Measurements from ENCODE around the gene RNF103. TPM values are rescaled to one million over a fixed set of nuclear protein-coding genes. Genes with fewer than 3 reads are reported as not detected.

RNF103 gene
- total RNA-seq, 6 experiments from 2014 or later, result 11.3 to 18.5 (median 13.1) TPM

GRCh38 chr2:86608832-86609410, 14.7 kb downstream of the RNF103 start:
- no peak for TF ChIP-seq CTCF (IDR thresholded peaks at IDR 0.05)
- Mint-ChIP-seq H3K36me3 (ENCODE audit: low read depth) (peaks cover 38% of the 10 kb centered on the region), H3K9me3 (no peaks in the 10 kb centered on the region), H3K27me3 (ENCODE audit: insufficient read depth) (no peaks in the 10 kb centered on the region; the same call in 1 of the 2 replicates), H3K4me1 (ENCODE audit: low read depth) (no peaks in the 10 kb centered on the region), H3K27ac (no peak overlapping the region), H3K4me3 (no peak overlapping the region)
- DNase-seq, result no peak

GRCh38 chr2:86603905-86604304, 19.8 kb downstream of the RNF103 start:
- TF ChIP-seq CTCF (IDR thresholded peaks at IDR 0.05), result no peak
- DNase-seq, result no peak
- no peak overlapping the region for H3K27ac Mint-ChIP-seq
- no peaks in the 10 kb centered on the region for H3K4me1 Mint-ChIP-seq (ENCODE audit: low read depth)
- H3K4me3 Mint-ChIP-seq, result no peak overlapping the region
- peaks cover 23% of the 10 kb centered on the region for H3K36me3 Mint-ChIP-seq (ENCODE audit: low read depth)
- H3K9me3 Mint-ChIP-seq, result no peaks in the 10 kb centered on the region
- H3K27me3 Mint-ChIP-seq (ENCODE audit: insufficient read depth), result no peaks in the 10 kb centered on the region

- H3K27me3 Mint-ChIP-seq (ENCODE audit: insufficient read depth), result peaks cover 2% of the 10 kb centered on the region; the same call in 1 of the 2 replicates
- peak; percentile 1 for DNase-seq
- no peak overlapping the region for H3K4me3 Mint-ChIP-seq
- H3K4me1 Mint-ChIP-seq (ENCODE audit: low read depth), result no peaks in the 10 kb centered on the region
- H3K9me3 Mint-ChIP-seq, result no peaks in the 10 kb centered on the region
- H3K27ac Mint-ChIP-seq, result peak overlapping the region; percentile 4; the same call in 1 of the 2 replicates
- H3K36me3 Mint-ChIP-seq (ENCODE audit: low read depth), result peaks cover under 1% of the 10 kb centered on the region; the same call in 1 of the 2 replicates
- no peak for TF ChIP-seq CTCF (IDR thresholded peaks at IDR 0.05)
Measured at GRCh38 chr2:86598966-86599365, 24.7 kb downstream of the RNF103 start.

- no peak for TF ChIP-seq CTCF (IDR thresholded peaks at IDR 0.05)
- no peaks in the 10 kb centered on the region for H3K4me1 Mint-ChIP-seq (ENCODE audit: low read depth)
- no peak for DNase-seq
- no peak overlapping the region for H3K4me3 Mint-ChIP-seq
- H3K27ac Mint-ChIP-seq, result no peak overlapping the region
- H3K36me3 Mint-ChIP-seq (ENCODE audit: low read depth), result no peaks in the 10 kb centered on the region
- H3K27me3 Mint-ChIP-seq (ENCODE audit: insufficient read depth), result peaks cover 6% of the 10 kb centered on the region; the same call in 1 of the 2 replicates
- no peaks in the 10 kb centered on the region for H3K9me3 Mint-ChIP-seq
Measured at GRCh38 chr2:86596118-86596517, 27.5 kb downstream of the RNF103 start.

- Mint-ChIP-seq H3K27ac (no peak overlapping the region), H3K36me3 (ENCODE audit: low read depth) (no peaks in the 10 kb centered on the region), H3K4me3 (no peak overlapping the region), H3K4me1 (ENCODE audit: low read depth) (no peaks in the 10 kb centered on the region), H3K9me3 (no peaks in the 10 kb centered on the region), H3K27me3 (ENCODE audit: insufficient read depth) (peaks cover 13% of the 10 kb centered on the region)
- no peak for DNase-seq
- no peak for TF ChIP-seq CTCF (IDR thresholded peaks at IDR 0.05)
Measured at GRCh38 chr2:86593266-86593665, 30.4 kb downstream of the RNF103 start.

All from HFFc6 (cell line).